CD14-positive monocyte (primary cell): Measurements from ENCODE around the gene IFNG. TPM values are rescaled to one million over a fixed set of nuclear protein-coding genes. Genes with fewer than 3 reads are reported as not detected.

ENCODE experiments used
- DNase-seq, 3 donors: peaks; one replicate each; pipeline ENCODE4 v3.0.0-alpha.2; 2011 to 2022
- H2AFZ ChIP-seq: 2 replicates; pipeline ENCODE4 v1.6.0; 2012; ENCODE audit warnings: mild to moderate bottlenecking, low read depth, low read length, inconsistent platforms; ENCODE audit not compliant: insufficient read depth, poor library complexity, severe bottlenecking
- H3K27ac ChIP-seq, 2 donors: 1 replicate in 1 of 2; 2 replicates in 1 of 2; pipeline ENCODE4 v1.5.1; 2012 to 2013; ENCODE audit warnings: low read length in 2 of 2, control low read depth in 1 of 2, inconsistent platforms in 1 of 2, low read depth in 1 of 2, mild to moderate bottlenecking in 1 of 2
- H3K27me3 ChIP-seq, 2 donors: one replicate each; pipeline versions ENCODE4 v1.6.0 to v1.6.1; 2011 to 2013; ENCODE audit warnings: low read length in 2 of 2; ENCODE audit not compliant: control insufficient read depth in 2 of 2, insufficient read depth in 2 of 2
- H3K36me3 ChIP-seq, 2 donors: replicated peaks in 1 of 2; 1 replicate in 1 of 2; 2 replicates in 1 of 2; pipeline versions ENCODE4 v1.5.1 to v1.6.1; 2012 to 2013; ENCODE audit warnings: low read length in 2 of 2, control low read depth in 1 of 2, inconsistent platforms in 1 of 2, mild to moderate bottlenecking in 1 of 2; ENCODE audit not compliant: insufficient read depth in 2 of 2, control insufficient read depth in 1 of 2
- H3K4me1 ChIP-seq, 2 donors: 1 replicate in 1 of 2; 2 replicates in 1 of 2; pipeline versions ENCODE4 v1.5.1 to v1.6.1; 2012 to 2013; ENCODE audit warnings: low read length in 2 of 2, control low read depth in 1 of 2, inconsistent platforms in 1 of 2, mild to moderate bottlenecking in 1 of 2, moderate library complexity in 1 of 2; ENCODE audit not compliant: insufficient read depth in 2 of 2, control insufficient read depth in 1 of 2
- H3K4me2 ChIP-seq: replicated peaks from 2 replicates; pipeline ENCODE3; 2012; ENCODE audit warnings: low read length, moderate library complexity, mild to moderate bottlenecking; ENCODE audit not compliant: poor library complexity, severe bottlenecking; ENCODE audit errors: extremely low read depth
- H3K4me3 ChIP-seq, 3 experiments: fragments of 200-600 bp in 1 of 3; sonication (generic) in 1 of 3; replicated peaks in 1 of 3; 1 replicate in 2 of 3; 2 replicates in 1 of 3; pipeline ENCODE4 v1.5.1; 2011 to 2013; ENCODE audit warnings: low read length in 3 of 3, mild to moderate bottlenecking in 3 of 3, control low read depth in 2 of 3, low read depth in 2 of 3, inconsistent platforms in 1 of 3, moderate library complexity in 1 of 3
- H3K79me2 ChIP-seq: 2 replicates; pipeline ENCODE4 v1.6.0; 2012; ENCODE audit warnings: mild to moderate bottlenecking, control low read depth, inconsistent platforms, low read length, moderate library complexity; ENCODE audit not compliant: insufficient read depth
- H3K9ac ChIP-seq: 2 replicates; pipeline ENCODE4 v1.6.0; 2017; ENCODE audit warnings: low read length, mild to moderate bottlenecking; ENCODE audit not compliant: insufficient read depth, poor library complexity, severe bottlenecking
- H3K9me3 ChIP-seq, 2 donors: replicated peaks in 1 of 2; 1 replicate in 1 of 2; 2 replicates in 1 of 2; pipeline versions ENCODE4 v1.5.1 to v1.6.1; 2012 to 2013; ENCODE audit warnings: low read length in 2 of 2, control low read depth in 1 of 2; ENCODE audit not compliant: control insufficient read depth in 1 of 2, insufficient read depth in 1 of 2
- H4K20me1 ChIP-seq: 2 replicates; pipeline ENCODE4 v1.6.0; 2012; ENCODE audit warnings: mild to moderate bottlenecking, low read length, control low read depth, moderate library complexity; ENCODE audit not compliant: insufficient read depth
- H3K27ac Mint-ChIP-seq, 7 donors: one replicate each; pipeline ENCODE4 v1.8.0; 2020; ENCODE audit warnings: mild to moderate bottlenecking in 7 of 7, mixed read lengths in 7 of 7, moderate library complexity in 6 of 7, inconsistent platforms in 2 of 7
- H3K27me3 Mint-ChIP-seq, 3 donors: one replicate each; pipeline ENCODE4 v1.8.0; 2021 to 2022; ENCODE audit warnings: low read depth in 3 of 3, mild to moderate bottlenecking in 3 of 3, mixed read lengths in 3 of 3, moderate library complexity in 3 of 3, inconsistent platforms in 1 of 3
- H3K36me3 Mint-ChIP-seq, 2 donors: one replicate each; pipeline ENCODE4 v1.8.0; 2020; ENCODE audit warnings: mixed read lengths in 2 of 2, inconsistent platforms in 1 of 2, mild to moderate bottlenecking in 1 of 2
- H3K4me1 Mint-ChIP-seq: one replicate; pipeline ENCODE4 v1.8.0; 2020; ENCODE audit warnings: mild to moderate bottlenecking, mixed read lengths
- H3K4me3 Mint-ChIP-seq, 2 donors: one replicate each; pipeline ENCODE4 v1.8.0; 2020; ENCODE audit warnings: mild to moderate bottlenecking in 2 of 2, mixed read lengths in 2 of 2, moderate library complexity in 1 of 2
- H3K9me3 Mint-ChIP-seq, 7 donors: one replicate each; pipeline ENCODE4 v1.8.0; 2020 to 2022; ENCODE audit warnings: mixed read lengths in 7 of 7, mild to moderate bottlenecking in 6 of 7, moderate library complexity in 6 of 7, inconsistent platforms in 2 of 7
- CTCF ChIP-seq: fragments of 200-600 bp; IDR thresholded peaks from one replicate; pipeline ENCODE4 v1.8.0; 2022; ENCODE audit warnings: antibody characterized with exemption, mild to moderate bottlenecking
- WGBS: methylation state at CpG from one replicate; pipeline ENCODE4 v1.1.5; 2013; ENCODE audit warnings: missing lambda C conversion rate; ENCODE audit not compliant: insufficient coverage; 5-methylcytosine and 5-hydroxymethylcytosine counted together
- intact Hi-C, 2 donors: fragments of 100-400 bp; cut with micrococcal nuclease; formaldehyde crosslinking; loops; one replicate each; pipeline versions ENCODE4 v1.15.0 to v1.15.1; 2023
- polyA plus RNA-seq, 3 donors: library from polyadenylated mRNA; depleted of rRNA in 1 of 3; unstranded in 2 of 3; stranded (reverse) in 1 of 3; fragments of 300-500 nt in 2 of 3; fragments of >200 nt in 1 of 3; fragmentation: Illumina TruSeq in 2 of 3; gene quantifications; 1 replicate in 2 of 3; 2 replicates in 1 of 3; pipeline ENCODE4 v1.2.3, GENCODE V29; 2012 to 2021

The IFNG gene
- polyA plus RNA-seq, 3 donors = not detected

DNA sequence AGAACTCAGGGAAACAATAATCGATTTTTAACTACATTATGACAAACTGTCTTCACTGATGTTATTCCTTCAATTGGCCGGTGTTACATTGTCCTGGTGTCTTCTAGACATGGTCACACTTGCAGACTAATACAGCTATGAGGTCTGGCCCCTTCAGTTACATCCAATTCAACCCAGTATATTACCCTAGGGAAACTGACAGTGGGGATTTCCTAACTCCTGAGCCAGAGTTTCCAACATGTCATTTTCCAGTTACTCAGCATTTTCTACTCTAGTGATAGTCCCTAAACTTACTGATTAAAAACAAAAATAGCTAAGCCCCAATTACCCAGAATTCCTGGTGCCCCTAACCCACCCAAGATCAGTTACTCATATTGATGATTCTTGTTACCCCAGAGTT is 21.1 kb downstream of the IFNG start:
- H3K9me3 ChIP-seq = no peaks in the 10 kb centered on the region
- no peak overlapping the region for H3K27ac ChIP-seq
- no peak overlapping the region for H2AFZ ChIP-seq
- H3K9ac ChIP-seq = no peak overlapping the region
- H3K27ac Mint-ChIP-seq = no peak overlapping the region
- intact Hi-C loops = no loop called here
- H3K36me3 ChIP-seq = no peaks in the 10 kb centered on the region
- H4K20me1 ChIP-seq = no peaks in the 10 kb centered on the region
- no peak for DNase-seq
- H3K9me3 Mint-ChIP-seq = peaks cover 0 to 5% (median 3%) of the 10 kb centered on the region in 7 donors
- H3K27me3 Mint-ChIP-seq = peaks cover 0 to 1% (median 0%) of the 10 kb centered on the region in 3 donors
- 100% methylated on average over 1 of the region's 2 CpGs for WGBS
- H3K4me1 Mint-ChIP-seq = no peaks in the 10 kb centered on the region
- no peaks in the 10 kb centered on the region for H3K4me1 ChIP-seq
- no peak for TF ChIP-seq CTCF
- H3K4me3 Mint-ChIP-seq = no peak overlapping the region
- H3K4me2 ChIP-seq = no peak overlapping the region
- H3K36me3 Mint-ChIP-seq = no peaks in the 10 kb centered on the region
- H3K27me3 ChIP-seq = no peaks in the 10 kb centered on the region
- H3K79me2 ChIP-seq = no peaks in the 10 kb centered on the region
- no peak overlapping the region for H3K4me3 ChIP-seq

DNA sequence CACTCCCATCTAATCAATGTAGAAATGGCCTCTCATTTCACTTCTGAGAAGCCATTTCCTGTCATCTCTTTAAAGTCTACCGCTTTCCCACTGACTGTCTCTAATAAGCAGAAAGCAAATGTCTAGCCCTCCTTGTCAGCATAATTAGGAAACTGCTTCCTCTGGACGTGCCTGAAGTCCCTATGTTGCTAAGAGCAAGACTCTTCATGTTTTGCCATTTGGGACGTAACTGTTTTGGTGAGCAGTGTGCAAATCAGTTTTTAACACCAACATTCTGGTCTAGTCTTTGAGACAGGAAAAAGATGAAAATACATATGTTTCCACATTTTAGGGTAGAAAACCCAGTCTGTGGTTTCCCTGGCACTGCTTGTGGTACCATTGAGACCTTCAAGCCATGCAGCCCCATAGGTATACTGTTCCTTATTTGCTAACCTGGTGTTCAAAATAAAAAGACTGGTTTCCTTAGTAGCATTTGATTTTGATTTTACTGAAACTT is 22.2 kb downstream of the IFNG start:
- H3K4me3 ChIP-seq = no peak overlapping the region
- no peaks in the 10 kb centered on the region for H3K36me3 ChIP-seq
- no peak overlapping the region for H3K9ac ChIP-seq
- H3K27me3 ChIP-seq = no peaks in the 10 kb centered on the region
- H3K9me3 Mint-ChIP-seq = peaks cover 0 to 6% (median 2%) of the 10 kb centered on the region in 7 donors
- H3K9me3 ChIP-seq = peaks cover 6 to 8% of the 10 kb centered on the region in 2 donors
- intact Hi-C loops = no loop called here
- no peaks in the 10 kb centered on the region for H3K4me1 ChIP-seq
- TF ChIP-seq CTCF = no peak
- H4K20me1 ChIP-seq = no peaks in the 10 kb centered on the region
- no peak for DNase-seq
- no peak overlapping the region for H3K27ac Mint-ChIP-seq
- peaks cover 0 to 1% (median 0%) of the 10 kb centered on the region in 3 donors for H3K27me3 Mint-ChIP-seq
- no peak overlapping the region for H3K27ac ChIP-seq
- WGBS = 67% methylated on average over 3 of the region's 3 CpGs
- H2AFZ ChIP-seq = no peak overlapping the region
- H3K4me3 Mint-ChIP-seq = no peak overlapping the region
- H3K36me3 Mint-ChIP-seq = no peaks in the 10 kb centered on the region
- H3K4me2 ChIP-seq = no peak overlapping the region
- no peaks in the 10 kb centered on the region for H3K4me1 Mint-ChIP-seq
- H3K79me2 ChIP-seq = no peaks in the 10 kb centered on the region
